Upper lobe of left lung (tissue), 6 donors: Measurements from ENCODE around the gene SUFU. TPM values are rescaled to one million over a fixed set of nuclear protein-coding genes. Genes with fewer than 3 reads are reported as not detected.
A peak's percentile ranks its signal among the peaks of the same experiment; 100 is the strongest.

ENCODE experiments used
- ATAC-seq, 2 donors: fragments of 200-7000 bp; cut with Tn5 transposase; one replicate each; pipeline ENCODE4 v1.9.1; 2022; ENCODE audit warnings: mild to moderate bottlenecking in 2 of 2, moderate library complexity in 2 of 2; ENCODE audit not compliant: low FRiP score in 2 of 2
- DNase-seq, 2 donors: peaks; one replicate each; pipeline ENCODE4 v3.0.0-alpha.2; 2019 to 2020
- H3K27ac ChIP-seq, 4 donors: fragments of 200-600 bp; sonication (generic); one replicate each; pipeline ENCODE4 v1.5.1; 2016 to 2019
- H3K27me3 ChIP-seq, 4 donors: fragments of 200-600 bp; sonication (generic); one replicate each; pipeline ENCODE4 v1.5.1; 2017 to 2019
- H3K36me3 ChIP-seq, 4 donors: fragments of 200-600 bp; sonication (generic); one replicate each; pipeline ENCODE4 v1.5.1; 2016 to 2019
- H3K4me1 ChIP-seq, 4 donors: fragments of 200-600 bp; sonication (generic); one replicate each; pipeline ENCODE4 v1.5.1; 2018 to 2019
- H3K4me3 ChIP-seq, 4 donors: fragments of 200-600 bp; sonication (generic); one replicate each; pipeline ENCODE4 v1.5.1; 2017 to 2019; ENCODE audit warnings: mild to moderate bottlenecking in 2 of 4, moderate library complexity in 1 of 4
- H3K9me3 ChIP-seq, 4 donors: fragments of 200-600 bp; sonication (generic); one replicate each; pipeline ENCODE4 v1.5.1; 2018 to 2019
- EP300 ChIP-seq, 4 donors: sonication (generic); formaldehyde crosslinking; IDR thresholded peaks; one replicate each; pipeline ENCODE4 v1.5.1; 2017; ENCODE audit warnings: antibody characterized with exemption in 4 of 4, control low read depth in 2 of 4
- POLR2A ChIP-seq, 4 donors: fragments of 450-650 bp; IDR thresholded peaks; one replicate each; pipeline ENCODE4 v1.5.1; 2016 to 2017; ENCODE audit warnings: antibody characterized with exemption in 4 of 4, mild to moderate bottlenecking in 2 of 4
- POLR2AphosphoS5 ChIP-seq, 2 donors: sonication (generic); formaldehyde crosslinking; IDR thresholded peaks; one replicate each; pipeline ENCODE4 v1.5.1; 2017; ENCODE audit warnings: antibody characterized with exemption in 2 of 2
- WGBS, 2 donors: methylation state at CpG; one replicate each; pipeline ENCODE4 v1.1.5; 2017 to 2018; 5-methylcytosine and 5-hydroxymethylcytosine counted together
- total RNA-seq, 6 donors: library from RNA; depleted of rRNA in 4 of 6; stranded (reverse); fragments of >200 nt in 4 of 6; gene quantifications; one replicate each; pipeline versions ENCODE4 v1.1.0 to v1.2.1, GENCODE V29; 2016 to 2021
- TF ChIP-seq, protein P1 (sequence below), 6 experiments: fragments of 450-650 bp in 4 of 6; fragments of 200-600 bp in 2 of 6; sonication (generic) in 2 of 6; IDR thresholded peaks; one replicate each; pipeline ENCODE4 v1.5.1; 2016 to 2019; ENCODE audit warnings: antibody characterized with exemption in 6 of 6
- donor health status: DM: no; HTN: no; CAD: no; lungs with moderate emphysema.
- donor health status: DM: no; HTN: yes; CAD: no; lungs with severe emphysema.

SUFU gene
- total RNA-seq, 6 donors from 2014 or later: 4.1 to 15.7 (median 11.9) TPM

DNA sequence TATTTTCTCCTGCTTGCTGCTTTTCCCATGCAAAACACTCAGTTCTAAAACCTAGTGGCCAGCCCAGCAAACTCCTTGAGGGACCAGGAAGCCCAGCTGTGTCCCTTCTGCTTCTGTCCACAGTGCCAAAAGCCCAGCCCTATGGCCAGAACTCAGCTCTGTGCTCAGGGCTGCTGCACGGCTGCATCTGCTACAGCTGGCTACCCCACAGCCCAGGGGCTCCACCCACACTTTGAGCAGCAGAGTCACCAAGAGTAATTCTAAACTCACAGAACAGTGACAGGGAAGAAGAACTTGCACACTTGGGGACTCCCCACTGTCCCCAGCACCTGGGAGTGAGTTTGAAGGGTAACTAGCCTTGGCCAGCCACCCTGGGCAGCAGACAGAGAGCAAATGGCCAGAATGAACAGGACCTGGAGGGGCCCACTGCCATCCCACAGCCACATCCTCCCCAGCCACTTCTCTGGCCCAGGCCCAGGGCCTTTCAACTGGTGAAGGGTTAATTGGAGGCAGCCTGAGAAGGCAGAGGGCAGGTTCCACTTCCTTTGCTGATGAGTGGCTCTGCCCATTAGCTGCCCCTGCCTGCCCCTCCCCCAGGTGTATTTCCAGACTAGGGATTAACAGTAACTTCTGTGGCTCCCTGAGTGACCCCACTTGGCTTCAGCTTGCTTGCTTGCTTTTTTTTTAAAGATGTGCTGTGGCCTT lies 112.4 kb downstream of the SUFU start:
- ATAC-seq (peak in 1 of 2 donors; percentile 74), DNase-seq (no peak)
- 77 to 100% methylated on average over 1 of the region's 1 CpG for WGBS, 2 donors
- no peaks in the 10 kb centered on the region for H3K9me3 ChIP-seq
- H3K4me1 ChIP-seq: peaks cover 51 to 78% (median 62%) of the 10 kb centered on the region in 4 donors
- H3K4me3 ChIP-seq: no peak overlapping the region
- H3K27ac ChIP-seq: peak overlapping the region in 3 of 4 donors; percentile 13 to 58 (median 52)
- no peaks in the 10 kb centered on the region for H3K27me3 ChIP-seq
- H3K36me3 ChIP-seq: peaks cover 0 to 24% (median 20%) of the 10 kb centered on the region in 4 donors
- no peak for TF ChIP-seq EP300 (IDR thresholded peaks at IDR 0.05)
- peak in 1 of 2 donors; percentile 30 for TF ChIP-seq POLR2AphosphoS5 (IDR thresholded peaks at IDR 0.05)
- TF ChIP-seq POLR2A (IDR thresholded peaks at IDR 0.05): no peak

- Histone ChIP-seq H3K27me3 (no peaks in the 10 kb centered on the region), H3K36me3 (peaks cover 0 to 26% (median 20%) of the 10 kb centered on the region in 4 donors), H3K27ac (peak overlapping the region in 1 of 4 donors; percentile 13), H3K4me1 (peaks cover 53 to 78% (median 65%) of the 10 kb centered on the region in 4 donors), H3K9me3 (no peaks in the 10 kb centered on the region), H3K4me3 (no peak overlapping the region)
- no peak for DNase-seq
- no peak for ATAC-seq
- 91 to 96% methylated on average over 9 of the region's 9 CpGs for WGBS, 2 donors
- TF ChIP-seq, protein P1, sequence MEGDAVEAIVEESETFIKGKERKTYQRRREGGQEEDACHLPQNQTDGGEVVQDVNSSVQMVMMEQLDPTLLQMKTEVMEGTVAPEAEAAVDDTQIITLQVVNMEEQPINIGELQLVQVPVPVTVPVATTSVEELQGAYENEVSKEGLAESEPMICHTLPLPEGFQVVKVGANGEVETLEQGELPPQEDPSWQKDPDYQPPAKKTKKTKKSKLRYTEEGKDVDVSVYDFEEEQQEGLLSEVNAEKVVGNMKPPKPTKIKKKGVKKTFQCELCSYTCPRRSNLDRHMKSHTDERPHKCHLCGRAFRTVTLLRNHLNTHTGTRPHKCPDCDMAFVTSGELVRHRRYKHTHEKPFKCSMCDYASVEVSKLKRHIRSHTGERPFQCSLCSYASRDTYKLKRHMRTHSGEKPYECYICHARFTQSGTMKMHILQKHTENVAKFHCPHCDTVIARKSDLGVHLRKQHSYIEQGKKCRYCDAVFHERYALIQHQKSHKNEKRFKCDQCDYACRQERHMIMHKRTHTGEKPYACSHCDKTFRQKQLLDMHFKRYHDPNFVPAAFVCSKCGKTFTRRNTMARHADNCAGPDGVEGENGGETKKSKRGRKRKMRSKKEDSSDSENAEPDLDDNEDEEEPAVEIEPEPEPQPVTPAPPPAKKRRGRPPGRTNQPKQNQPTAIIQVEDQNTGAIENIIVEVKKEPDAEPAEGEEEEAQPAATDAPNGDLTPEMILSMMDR (IDR thresholded peaks at IDR 0.05): no peak
- TF ChIP-seq EP300 (IDR thresholded peaks at IDR 0.05) (no peak), POLR2AphosphoS5 (IDR thresholded peaks at IDR 0.05) (no peak), POLR2A (IDR thresholded peaks at IDR 0.05) (no peak)
Measured at GRCh38 chr10:102617041-102617440, 113.3 kb downstream of the SUFU start.

DNA sequence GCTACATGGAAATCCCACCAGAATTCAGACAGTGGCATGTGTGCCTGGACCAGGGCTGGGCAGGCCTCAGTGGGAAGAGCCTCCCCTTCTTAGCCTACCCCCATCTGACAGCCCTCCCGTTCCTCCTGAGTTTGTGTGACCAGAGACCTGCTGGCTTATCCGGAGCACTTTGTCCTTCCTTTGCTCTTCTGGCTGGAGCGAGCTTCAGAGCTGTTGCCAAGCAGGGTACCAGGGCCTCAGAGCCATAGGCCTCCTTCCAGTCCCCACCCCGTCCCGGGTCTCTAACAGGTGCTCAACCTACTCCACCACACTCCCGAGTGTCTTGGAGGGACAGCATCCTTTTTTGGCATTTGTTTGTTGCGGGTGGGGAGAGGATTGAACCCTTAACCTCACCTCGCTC lies 114.0 kb downstream of the SUFU start:
- Histone ChIP-seq H3K27ac (peak overlapping the region in 1 of 4 donors; percentile 23), H3K36me3 (peaks cover 0 to 26% (median 20%) of the 10 kb centered on the region in 4 donors), H3K27me3 (no peaks in the 10 kb centered on the region), H3K9me3 (no peaks in the 10 kb centered on the region), H3K4me3 (no peak overlapping the region), H3K4me1 (peaks cover 54 to 78% (median 63%) of the 10 kb centered on the region in 4 donors)
- 86 to 88% methylated on average over 8 of the region's 8 CpGs for WGBS, 2 donors
- ATAC-seq (no peak), DNase-seq (no peak)
- TF ChIP-seq, protein P1 (IDR thresholded peaks at IDR 0.05): no peak
- TF ChIP-seq EP300 (IDR thresholded peaks at IDR 0.05): no peak
- TF ChIP-seq POLR2AphosphoS5 (IDR thresholded peaks at IDR 0.05): no peak
- no peak for TF ChIP-seq POLR2A (IDR thresholded peaks at IDR 0.05)

DNA sequence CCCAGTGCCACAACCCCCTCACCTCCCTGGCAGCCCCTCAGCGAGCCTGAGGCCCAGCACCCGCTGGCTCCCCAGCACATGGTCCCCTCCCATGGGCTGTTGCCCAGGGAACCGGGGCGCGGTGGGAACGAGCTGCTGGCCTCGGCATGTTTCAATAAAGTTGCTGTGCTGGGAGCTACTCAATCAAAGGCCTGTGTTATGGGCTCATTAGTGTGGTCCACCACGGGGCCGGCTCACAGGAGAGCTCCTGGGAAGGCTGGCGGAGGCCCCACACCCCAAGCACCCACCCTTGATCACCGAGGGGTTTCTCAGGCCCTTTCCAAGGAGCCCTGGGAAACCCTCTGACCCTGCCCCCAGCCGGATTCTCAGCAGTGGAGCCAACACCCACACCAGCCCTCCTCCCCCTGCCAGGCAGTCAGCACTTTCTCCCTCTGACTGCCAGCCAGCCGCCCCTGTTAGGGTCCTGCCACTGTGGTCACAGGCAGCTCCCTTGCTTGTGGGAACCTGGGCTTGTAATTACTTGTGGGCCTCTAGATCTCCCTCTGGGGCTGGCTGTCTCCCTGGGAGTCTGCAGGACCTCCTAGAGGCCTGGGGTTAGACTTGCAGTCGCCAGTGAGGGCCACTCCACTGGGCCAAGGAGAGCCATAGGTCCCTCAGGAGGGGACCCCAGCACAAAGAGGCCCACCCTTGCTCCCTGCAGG lies 115.7 kb downstream of the SUFU start:
- H3K36me3 ChIP-seq: peaks cover 0 to 26% (median 20%) of the 10 kb centered on the region in 4 donors
- ATAC-seq: no peak
- WGBS, 2 donors: 60 to 75% methylated on average over 3 to 14 of the region's 14 CpGs
- H3K9me3 ChIP-seq: no peaks in the 10 kb centered on the region
- H3K4me1 ChIP-seq: peaks cover 42 to 64% (median 54%) of the 10 kb centered on the region in 4 donors
- TF ChIP-seq POLR2A (IDR thresholded peaks at IDR 0.05) (no peak), POLR2AphosphoS5 (IDR thresholded peaks at IDR 0.05) (no peak), EP300 (IDR thresholded peaks at IDR 0.05) (no peak)
- TF ChIP-seq, protein P1 (IDR thresholded peaks at IDR 0.05): no peak
- no peaks in the 10 kb centered on the region for H3K27me3 ChIP-seq
- H3K27ac ChIP-seq: peak overlapping the region; percentile 42 to 84 (median 68)
- no peak overlapping the region for H3K4me3 ChIP-seq
- no peak for DNase-seq

GRCh38 chr10:102620138-102620590 lies 116.4 kb downstream of the SUFU start:
- H3K27ac ChIP-seq: peak overlapping the region; percentile 54 to 84 (median 68)
- no peak for TF ChIP-seq EP300 (IDR thresholded peaks at IDR 0.05)
- no peak for TF ChIP-seq POLR2A (IDR thresholded peaks at IDR 0.05)
- TF ChIP-seq, protein P1 (IDR thresholded peaks at IDR 0.05): no peak
- TF ChIP-seq POLR2AphosphoS5 (IDR thresholded peaks at IDR 0.05): no peak
- H3K27me3 ChIP-seq: no peaks in the 10 kb centered on the region
- peaks cover 0 to 25% (median 20%) of the 10 kb centered on the region in 4 donors for H3K36me3 ChIP-seq
- no peak for ATAC-seq
- DNase-seq: no peak
- WGBS, 2 donors: 40 to 41% methylated on average over 5 of the region's 5 CpGs
- H3K4me3 ChIP-seq: no peak overlapping the region
- peaks cover 41 to 62% (median 56%) of the 10 kb centered on the region in 4 donors for H3K4me1 ChIP-seq
- H3K9me3 ChIP-seq: no peaks in the 10 kb centered on the region
